ENCODE data around the gene LSM2. TPM values are rescaled to one million over a fixed set of nuclear protein-coding genes. Genes with fewer than 3 reads are reported as not detected.

Gene LSM2
- total and polyA plus RNA-seq, 7 donors = 19.5 to 92.1 (median 35.3) TPM

GRCh38 chr6:31779908-31780307 lies 26.9 kb downstream of the LSM2 start:
- Histone ChIP-seq H3K27ac (no peak overlapping the region), H3K27me3 (ENCODE audit: insufficient read depth in 3 of 3, low read length in 2 of 3) (no peaks in the 10 kb centered on the region), H3K36me3 (ENCODE audit: insufficient read depth in 1 of 2, low read depth in 1 of 2) (peaks cover 0 to 70% of the 10 kb centered on the region in 2 donors), H3K9me3 (no peaks in the 10 kb centered on the region), H3K4me1 (peaks cover 17% of the 10 kb centered on the region), H3K4me3 (no peak overlapping the region)
- ATAC-seq (no peak), DNase-seq (no peak)
- WGBS, 3 donors = 91 to 97% (median 92%) methylated on average over 10 of the region's 10 CpGs
- TF ChIP-seq, protein P1, sequence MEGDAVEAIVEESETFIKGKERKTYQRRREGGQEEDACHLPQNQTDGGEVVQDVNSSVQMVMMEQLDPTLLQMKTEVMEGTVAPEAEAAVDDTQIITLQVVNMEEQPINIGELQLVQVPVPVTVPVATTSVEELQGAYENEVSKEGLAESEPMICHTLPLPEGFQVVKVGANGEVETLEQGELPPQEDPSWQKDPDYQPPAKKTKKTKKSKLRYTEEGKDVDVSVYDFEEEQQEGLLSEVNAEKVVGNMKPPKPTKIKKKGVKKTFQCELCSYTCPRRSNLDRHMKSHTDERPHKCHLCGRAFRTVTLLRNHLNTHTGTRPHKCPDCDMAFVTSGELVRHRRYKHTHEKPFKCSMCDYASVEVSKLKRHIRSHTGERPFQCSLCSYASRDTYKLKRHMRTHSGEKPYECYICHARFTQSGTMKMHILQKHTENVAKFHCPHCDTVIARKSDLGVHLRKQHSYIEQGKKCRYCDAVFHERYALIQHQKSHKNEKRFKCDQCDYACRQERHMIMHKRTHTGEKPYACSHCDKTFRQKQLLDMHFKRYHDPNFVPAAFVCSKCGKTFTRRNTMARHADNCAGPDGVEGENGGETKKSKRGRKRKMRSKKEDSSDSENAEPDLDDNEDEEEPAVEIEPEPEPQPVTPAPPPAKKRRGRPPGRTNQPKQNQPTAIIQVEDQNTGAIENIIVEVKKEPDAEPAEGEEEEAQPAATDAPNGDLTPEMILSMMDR (IDR thresholded peaks at IDR 0.05) = no peak
- intact Hi-C loops (cut with DNase I) = loop anchor here in 1 of 2 donors (10.0 kb wide), 1 partner anchor 85 kb away; the partner anchor contains the start of gene NEU1

- no peak for ATAC-seq
- Histone ChIP-seq H3K9me3 (no peaks in the 10 kb centered on the region), H3K4me3 (no peak overlapping the region), H3K27ac (peak overlapping the region; percentile 2), H3K4me1 (peaks cover 17% of the 10 kb centered on the region), H3K27me3 (ENCODE audit: insufficient read depth in 3 of 3, low read length in 2 of 3) (no peaks in the 10 kb centered on the region), H3K36me3 (ENCODE audit: insufficient read depth in 1 of 2, low read depth in 1 of 2) (peaks cover 0 to 63% of the 10 kb centered on the region in 2 donors)
- 88 to 91% (median 89%) methylated on average over 39 to 43 of the region's 43 CpGs for WGBS, 3 donors
- DNase-seq = no peak
- intact Hi-C loops (cut with DNase I) = loop anchor here in 1 of 2 donors (10.0 kb wide), 1 partner anchor 86 kb away; the partner anchor contains the start of gene NEU1
- TF ChIP-seq, protein P1 (IDR thresholded peaks at IDR 0.05) = no peak
Measured at GRCh38 chr6:31778999-31779885, 27.5 kb downstream of the LSM2 start.

DNA sequence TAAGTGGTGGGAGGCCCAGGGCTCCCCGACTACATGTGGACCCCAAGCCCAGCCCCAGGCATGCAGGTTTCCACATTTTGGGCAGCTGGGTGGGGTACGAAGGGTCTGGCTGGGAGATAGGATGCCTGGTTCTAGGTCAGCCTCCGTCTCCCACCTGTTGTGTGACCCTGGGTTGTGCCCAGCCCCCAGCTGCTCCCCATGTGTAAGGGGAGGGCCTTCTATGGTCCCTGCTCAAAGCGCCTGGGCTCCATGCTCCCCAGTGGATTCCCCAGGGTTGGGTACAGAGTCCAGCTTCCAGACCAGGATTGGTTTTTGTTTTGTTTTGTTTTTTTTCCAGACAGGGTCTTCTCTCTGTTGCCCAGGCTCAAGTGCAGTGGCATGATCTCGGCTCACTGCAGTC lies 28.6 kb downstream of the LSM2 start:
- H3K4me1 ChIP-seq = peaks cover 17% of the 10 kb centered on the region
- no peak for ATAC-seq
- no peaks in the 10 kb centered on the region for H3K9me3 ChIP-seq
- TF ChIP-seq, protein P1 (IDR thresholded peaks at IDR 0.05) = no peak
- peak overlapping the region; percentile 88 for H3K27ac ChIP-seq
- no peak overlapping the region for H3K4me3 ChIP-seq
- peaks cover 0 to 53% of the 10 kb centered on the region in 2 donors for H3K36me3 ChIP-seq (ENCODE audit: insufficient read depth in 1 of 2, low read depth in 1 of 2)
- DNase-seq = no peak
- H3K27me3 ChIP-seq (ENCODE audit: insufficient read depth in 3 of 3, low read length in 2 of 3) = no peaks in the 10 kb centered on the region
- intact Hi-C loops (cut with DNase I) = loop anchor here in 1 of 2 donors (10.0 kb wide), 1 partner anchor 87 kb away; the partner anchor contains the start of gene NEU1
- 86 to 89% (median 86%) methylated on average over 5 of the region's 5 CpGs for whole genome bisulfite sequencing, 3 donors

- H3K4me3 ChIP-seq = peak overlapping the region; percentile 55
- WGBS, 3 donors = 85 to 96% (median 91%) methylated on average over 5 of the region's 5 CpGs
- intact Hi-C loops (cut with DNase I) = loop anchor here (2.0 to 10.0 kb wide), 2 partner anchors 53 to 87 kb away; partner anchors contain the start of gene NEU1 (in 1 of the 2)
Measured at GRCh38 chr6:31777667-31778050, 29.1 kb downstream of the LSM2 start.

More at GRCh38 chr6:31777667-31778050, 29.1 kb downstream of the LSM2 start:
- ATAC-seq (no peak), DNase-seq (no peak)
- H3K27ac ChIP-seq = peak overlapping the region; percentile 88
- no peaks in the 10 kb centered on the region for H3K27me3 ChIP-seq (ENCODE audit: insufficient read depth in 3 of 3, low read length in 2 of 3)
- H3K9me3 ChIP-seq = no peaks in the 10 kb centered on the region
- H3K4me1 ChIP-seq = peaks cover 17% of the 10 kb centered on the region
- TF ChIP-seq, protein P1 (IDR thresholded peaks at IDR 0.05) = no peak
- peaks cover 0 to 47% of the 10 kb centered on the region in 2 donors for H3K36me3 ChIP-seq (ENCODE audit: insufficient read depth in 1 of 2, low read depth in 1 of 2)

Measured in psoas muscle (tissue), 8 donors.